HG03575 (cell line): ENCODE measurements around the gene SYCE1L.
"Not testable (repeated sequence)": the region's sequence is repeated elsewhere in the genome, so short reads cannot be mapped to it uniquely, and the experiment has no call there.

Source experiments
- ATAC-seq: cut with Tn5 transposase; IDR thresholded peaks from one replicate; pipeline ENCODE4 v1.9.1; 2021; ENCODE audit not compliant: unreplicated experiment, insufficient number of reproducible peaks, low FRiP score; ENCODE audit errors: extremely low read depth

The SYCE1L gene, protein sequence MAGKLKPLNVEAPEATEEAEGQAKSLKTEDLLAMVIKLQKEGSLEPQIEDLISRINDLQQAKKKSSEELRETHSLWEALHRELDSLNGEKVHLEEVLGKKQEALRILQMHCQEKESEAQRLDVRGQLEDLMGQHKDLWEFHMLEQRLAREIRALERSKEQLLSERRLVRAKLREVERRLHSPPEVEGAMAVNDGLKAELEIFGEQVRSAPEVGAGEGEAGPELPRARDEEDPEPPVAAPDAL

DNA sequence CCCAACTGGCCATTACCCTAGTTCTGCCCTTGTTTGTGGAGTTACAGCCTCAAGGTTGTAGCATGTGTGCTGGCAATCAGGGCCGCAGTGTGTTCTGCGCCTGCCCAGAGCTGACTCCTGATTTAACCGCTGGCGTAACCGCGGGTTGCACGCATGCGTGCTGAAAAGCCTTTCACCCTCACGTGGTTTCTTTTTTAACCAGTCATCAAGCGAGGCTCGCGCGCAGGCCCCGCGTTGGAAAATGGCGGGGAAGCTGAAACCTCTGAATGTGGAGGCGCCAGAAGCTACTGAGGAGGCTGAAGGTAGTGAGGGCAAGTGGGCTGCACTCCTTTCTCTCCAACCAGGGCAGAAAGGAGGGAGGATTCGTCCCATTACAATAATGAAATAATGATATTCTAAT lies at the start of gene SYCE1L:
SYCE1L (plus strand) TSS at position 198 of the 400 bp plus-strand sequence; CDS start at position 242, 44 bp downstream.
- no peak for ATAC-seq

DNA sequence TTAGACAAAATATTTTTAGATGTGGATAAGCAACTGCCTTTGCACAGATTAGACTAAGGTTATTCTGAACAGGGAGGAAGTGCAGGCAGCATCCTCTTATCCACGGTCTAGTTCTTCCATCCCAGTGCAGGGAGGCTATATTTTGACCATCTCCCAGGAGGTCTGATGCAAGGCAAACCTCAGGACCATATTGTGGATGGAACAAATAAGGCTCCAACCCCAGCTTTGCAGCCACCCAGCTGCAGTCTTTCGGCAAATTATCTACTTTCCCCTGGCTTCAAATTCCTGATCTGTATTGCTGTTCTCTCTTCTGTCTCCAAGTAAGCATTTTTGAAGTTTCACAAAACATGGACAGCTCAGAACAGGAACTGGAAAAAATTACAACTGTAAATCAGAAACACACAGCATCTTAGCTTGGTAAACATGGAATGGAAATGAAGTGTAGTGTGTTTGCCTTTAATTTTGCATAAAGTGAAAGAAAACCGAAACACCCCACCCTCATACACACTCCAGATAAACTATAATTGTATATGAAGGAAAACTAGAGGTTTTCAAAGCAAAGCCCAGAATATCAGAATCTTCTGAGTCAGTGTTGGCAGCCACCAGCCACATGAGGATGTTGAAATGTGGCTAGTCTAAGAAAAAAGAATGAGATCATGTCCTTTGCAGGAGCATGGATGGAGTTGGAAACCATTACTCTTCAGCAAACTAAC lies 41.7 kb upstream of the SYCE1L start:
- no peak for ATAC-seq

GRCh38 chr16:77158293-77158692 lies 40.9 kb upstream of the SYCE1L start:
- ATAC-seq, result no peak

- no peak for ATAC-seq
Observed at GRCh38 chr16:77165006-77165405, 34.2 kb upstream of the SYCE1L start.

DNA sequence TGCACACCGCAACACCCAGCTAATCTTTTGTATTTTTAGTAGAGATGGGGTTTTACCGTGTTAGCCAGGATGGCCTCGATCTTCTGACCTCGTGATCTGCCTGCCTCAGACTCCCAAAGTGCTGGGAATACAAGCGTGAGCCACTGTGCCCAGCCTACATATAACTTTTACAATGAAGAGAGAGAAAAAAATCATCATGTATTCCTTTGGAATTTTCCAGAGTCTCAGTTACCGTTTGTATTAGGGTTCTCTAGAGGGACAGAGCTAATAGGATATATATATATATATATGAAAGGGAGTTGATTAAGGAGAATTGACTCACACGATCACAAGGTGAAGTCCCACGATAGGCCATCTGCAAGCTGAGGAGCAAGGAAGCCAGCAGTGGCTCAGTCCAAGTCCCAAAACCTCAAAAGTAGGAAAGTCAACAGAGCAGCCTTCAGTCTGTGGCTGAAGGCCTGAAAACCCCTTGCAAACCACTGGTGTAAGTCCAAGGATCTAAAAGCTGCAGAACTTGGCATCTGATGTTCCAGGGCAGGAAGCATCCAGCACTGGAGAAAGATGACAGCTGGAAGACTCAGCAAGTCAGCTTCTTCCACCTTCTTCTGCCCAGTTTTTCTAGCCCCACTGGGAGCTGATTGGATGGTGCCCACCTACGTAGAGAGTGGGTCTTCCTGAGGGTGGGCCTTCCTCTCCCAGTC lies 33.5 kb upstream of the SYCE1L start:
- ATAC-seq, result not testable (repeated sequence)

GRCh38 chr16:77166726-77167125 lies 32.5 kb upstream of the SYCE1L start:
- ATAC-seq, result no peak

GRCh38 chr16:77168901-77169300 lies 30.3 kb upstream of the SYCE1L start:
- no peak for ATAC-seq

GRCh38 chr16:77169650-77170236 lies 29.5 kb upstream of the SYCE1L start:
- ATAC-seq, result no peak

- ATAC-seq, result no peak
Observed at GRCh38 chr16:77170805-77171204, 28.4 kb upstream of the SYCE1L start.

- peak; percentile 59 for ATAC-seq
Observed at GRCh38 chr16:77171745-77172635, 27.2 kb upstream of the SYCE1L start.

GRCh38 chr16:77172951-77173350 lies 26.3 kb upstream of the SYCE1L start:
- no peak for ATAC-seq

GRCh38 chr16:77183137-77183536 lies 16.1 kb upstream of the SYCE1L start:
- ATAC-seq, result no peak

DNA sequence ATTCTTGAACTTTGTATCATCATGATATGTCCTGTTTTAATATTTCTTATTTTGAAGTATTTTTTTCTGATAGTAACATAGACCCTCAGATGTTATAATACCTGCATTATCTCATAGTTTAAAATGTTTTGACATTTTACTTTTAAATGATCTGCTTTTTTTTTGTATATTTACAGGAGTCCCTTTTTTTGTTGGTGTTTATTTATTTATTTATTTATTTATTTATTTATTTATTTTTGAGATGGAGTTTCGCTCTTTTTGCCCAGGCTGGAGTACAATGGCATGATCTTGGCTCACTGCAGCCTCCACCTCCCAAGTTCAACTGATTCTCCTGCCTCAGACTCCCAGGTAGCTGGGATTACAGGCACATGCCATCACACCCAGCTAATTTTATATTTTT lies 12.9 kb upstream of the SYCE1L start:
- ATAC-seq, result not testable (repeated sequence)

- ATAC-seq, result no peak
Observed at GRCh38 chr16:77190190-77190477, 9.1 kb upstream of the SYCE1L start.

DNA sequence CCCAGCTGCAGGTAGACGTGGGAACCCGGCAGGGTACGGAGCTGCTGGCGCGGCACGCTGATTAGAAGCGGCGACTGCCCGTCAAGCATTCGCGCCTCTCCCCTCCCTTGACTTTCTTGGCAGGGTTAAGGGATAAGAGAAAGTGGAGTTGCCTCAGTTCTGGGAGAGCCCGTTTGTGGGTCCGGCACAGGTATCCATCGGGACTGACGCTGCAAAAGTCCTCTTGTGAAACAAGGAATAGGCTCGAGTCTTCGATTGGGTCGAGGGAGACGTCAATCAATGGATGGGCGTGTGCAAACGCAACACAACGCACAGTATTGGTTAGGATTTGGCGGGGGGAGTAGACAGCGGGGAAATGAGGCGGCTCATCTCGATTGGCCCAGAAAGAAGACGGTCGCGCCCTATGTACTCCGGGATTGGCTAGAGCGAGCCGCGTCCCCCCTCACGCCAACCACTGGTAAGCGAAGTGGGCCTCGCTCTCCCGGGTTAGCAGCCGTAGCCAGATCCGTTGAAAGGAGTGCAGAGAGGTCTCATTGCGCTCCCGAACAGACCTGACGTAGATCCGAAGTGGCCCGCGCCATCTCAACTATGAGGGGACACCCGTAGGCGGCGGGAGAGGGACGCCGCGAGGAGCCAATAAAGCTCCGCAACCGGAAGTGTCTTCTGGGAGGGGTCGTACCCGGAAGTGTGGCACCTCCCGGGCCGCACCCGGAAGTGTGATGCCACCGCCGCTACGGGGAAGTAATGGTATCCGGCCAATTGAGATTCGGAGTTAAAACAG lies 8.5 kb upstream of the SYCE1L start, which contains the start of gene MON1B:
MON1B (plus strand) TSS at position 713 of the 781 bp plus-strand sequence. CDS start 296 bp downstream, outside the sequence.
- peak; percentile 92 for ATAC-seq

DNA sequence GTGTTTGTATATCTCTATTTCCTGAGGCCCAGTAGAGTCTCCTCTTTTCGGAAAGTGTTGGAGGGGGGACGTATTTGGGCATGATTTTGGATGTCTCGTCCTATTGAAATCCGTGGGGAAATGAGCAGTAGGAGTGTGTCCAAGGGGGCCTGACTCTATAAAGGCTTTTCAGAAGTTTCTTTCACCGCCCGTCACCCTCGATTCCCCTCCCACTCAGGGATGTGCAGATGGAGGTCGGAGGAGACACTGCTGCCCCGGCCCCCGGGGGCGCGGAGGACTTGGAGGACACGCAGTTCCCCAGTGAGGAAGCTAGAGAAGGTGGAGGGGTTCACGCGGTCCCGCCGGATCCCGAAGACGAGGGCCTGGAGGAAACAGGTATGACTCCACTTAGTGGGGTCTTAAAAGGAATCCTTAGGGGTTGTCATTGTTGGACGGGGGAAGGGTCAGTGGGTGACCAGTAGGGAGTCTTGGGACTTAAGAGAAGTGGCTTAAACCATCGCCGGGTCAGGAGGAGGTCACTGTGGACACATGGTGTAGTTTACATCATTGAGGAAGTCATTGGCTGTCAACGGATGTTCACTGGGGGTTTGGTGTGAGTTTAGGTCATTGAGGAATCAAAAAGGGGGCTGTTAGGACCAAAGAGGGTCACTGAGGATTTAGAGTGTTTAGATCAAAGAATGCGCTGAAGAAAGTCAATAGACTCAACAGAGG lies 7.8 kb upstream of the SYCE1L start:
- no peak for ATAC-seq

DNA sequence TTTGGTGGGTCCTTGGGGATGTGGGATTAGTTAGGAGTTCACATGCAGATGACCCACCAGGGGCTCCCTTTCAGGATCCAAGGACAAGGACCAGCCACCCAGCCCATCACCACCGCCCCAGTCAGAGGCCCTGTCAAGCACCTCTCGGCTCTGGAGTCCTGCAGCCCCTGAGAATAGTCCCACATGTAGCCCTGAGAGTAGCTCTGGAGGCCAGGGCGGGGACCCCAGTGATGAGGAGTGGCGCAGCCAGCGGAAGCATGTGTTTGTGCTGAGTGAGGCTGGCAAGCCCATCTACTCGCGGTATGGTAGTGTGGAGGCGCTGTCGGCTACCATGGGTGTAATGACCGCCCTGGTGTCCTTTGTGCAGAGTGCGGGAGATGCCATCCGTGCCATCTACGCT lies 5.8 kb upstream of the SYCE1L start:
- no peak for ATAC-seq
